Activated CD8-positive, alpha-beta T cell treated with anti-CD3 and anti-CD28 coated beads for 36 hours (primary cell): ENCODE results near the gene CAMK2G. TPM values are rescaled to one million over a fixed set of nuclear protein-coding genes. Genes with fewer than 3 reads are reported as not detected.
"Not testable (repeated sequence)": the region's sequence is repeated elsewhere in the genome, so short reads cannot be mapped to it uniquely, and the experiment has no call there.

Source experiments
- ATAC-seq: fragments of 200-7000 bp; cut with Tn5 transposase; one replicate; pipeline ENCODE4 v1.10.0; 2021; ENCODE audit warnings: mild to moderate bottlenecking, moderate library complexity
- CTCF ChIA-PET: fragments of 350-600 bp; sonication (Branson Sonifier 250); formaldehyde crosslinking; loops from one replicate; lab custom pipeline; 2021; ENCODE audit warnings: antibody characterized with exemption; lab: Charles Lee
- POLR2A ChIA-PET: fragments of 350-600 bp; sonication (Branson Sonifier 250); formaldehyde crosslinking; loops from one replicate; lab custom pipeline; 2021; ENCODE audit warnings: antibody characterized with exemption; lab: Charles Lee
- DNase-seq: peaks from one replicate; pipeline ENCODE4 v3.0.0-alpha.2; 2020
- H3K27ac Mint-ChIP-seq: one replicate; pipeline ENCODE4 v1.8.0; 2021; ENCODE audit warnings: mild to moderate bottlenecking, mixed read lengths
- H3K27me3 Mint-ChIP-seq: one replicate; pipeline ENCODE4 v1.8.0; 2021; ENCODE audit warnings: mixed read lengths
- H3K36me3 Mint-ChIP-seq: one replicate; pipeline ENCODE4 v1.8.0; 2021; ENCODE audit warnings: low read depth, mixed read lengths
- H3K4me1 Mint-ChIP-seq: one replicate; pipeline ENCODE4 v1.8.0; 2021; ENCODE audit warnings: low read depth, mixed read lengths
- H3K4me3 Mint-ChIP-seq: one replicate; pipeline ENCODE4 v1.8.0; 2021; ENCODE audit warnings: mild to moderate bottlenecking, moderate library complexity, mixed read lengths
- H3K9me3 Mint-ChIP-seq: one replicate; pipeline ENCODE4 v1.8.0; 2021; ENCODE audit warnings: mixed read lengths
- intact Hi-C: fragments of 100-400 bp; cut with micrococcal nuclease; formaldehyde crosslinking; loops from one replicate; pipeline ENCODE4 v1.10.0; 2022
- total RNA-seq, 2 experiments: library from RNA; stranded (reverse); gene quantifications; one replicate each; pipeline ENCODE4 v1.2.3, GENCODE V29; 2021
- TF ChIP-seq, protein P1 (sequence below): fragments of 200-600 bp; IDR thresholded peaks from one replicate; pipeline ENCODE4 v1.8.0; 2022; ENCODE audit warnings: antibody characterized with exemption, mild to moderate bottlenecking

The CAMK2G gene
- total RNA-seq, 2 experiments from 2014 or later, result 17.8 to 18.5 TPM

- Mint-ChIP-seq H3K27ac (no peak overlapping the region), H3K9me3 (no peaks in the 10 kb centered on the region), H3K4me1 (peaks cover 2% of the 10 kb centered on the region), H3K36me3 (no peaks in the 10 kb centered on the region), H3K4me3 (no peak overlapping the region), H3K27me3 (peaks cover 9% of the 10 kb centered on the region)
- ATAC-seq (no peak), DNase-seq (no peak)
- intact Hi-C loops, result no loop called here
- ChIA-PET CTCF (interaction anchor here (0.9 to 19.1 kb wide), 5 partner anchors 13 to 189 kb away, joined by 3 to 466 read pairs (median 10); no protein-coding TSS in a partner anchor), POLR2A (no interaction called here)
- TF ChIP-seq, protein P1, sequence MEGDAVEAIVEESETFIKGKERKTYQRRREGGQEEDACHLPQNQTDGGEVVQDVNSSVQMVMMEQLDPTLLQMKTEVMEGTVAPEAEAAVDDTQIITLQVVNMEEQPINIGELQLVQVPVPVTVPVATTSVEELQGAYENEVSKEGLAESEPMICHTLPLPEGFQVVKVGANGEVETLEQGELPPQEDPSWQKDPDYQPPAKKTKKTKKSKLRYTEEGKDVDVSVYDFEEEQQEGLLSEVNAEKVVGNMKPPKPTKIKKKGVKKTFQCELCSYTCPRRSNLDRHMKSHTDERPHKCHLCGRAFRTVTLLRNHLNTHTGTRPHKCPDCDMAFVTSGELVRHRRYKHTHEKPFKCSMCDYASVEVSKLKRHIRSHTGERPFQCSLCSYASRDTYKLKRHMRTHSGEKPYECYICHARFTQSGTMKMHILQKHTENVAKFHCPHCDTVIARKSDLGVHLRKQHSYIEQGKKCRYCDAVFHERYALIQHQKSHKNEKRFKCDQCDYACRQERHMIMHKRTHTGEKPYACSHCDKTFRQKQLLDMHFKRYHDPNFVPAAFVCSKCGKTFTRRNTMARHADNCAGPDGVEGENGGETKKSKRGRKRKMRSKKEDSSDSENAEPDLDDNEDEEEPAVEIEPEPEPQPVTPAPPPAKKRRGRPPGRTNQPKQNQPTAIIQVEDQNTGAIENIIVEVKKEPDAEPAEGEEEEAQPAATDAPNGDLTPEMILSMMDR, result no peak
Observed at GRCh38 chr10:73891540-73891939, 17.2 kb upstream of the CAMK2G start.

GRCh38 chr10:73890830-73891229, 16.5 kb upstream of the CAMK2G start:
- H3K27me3 Mint-ChIP-seq, result not testable (repeated sequence)

DNA sequence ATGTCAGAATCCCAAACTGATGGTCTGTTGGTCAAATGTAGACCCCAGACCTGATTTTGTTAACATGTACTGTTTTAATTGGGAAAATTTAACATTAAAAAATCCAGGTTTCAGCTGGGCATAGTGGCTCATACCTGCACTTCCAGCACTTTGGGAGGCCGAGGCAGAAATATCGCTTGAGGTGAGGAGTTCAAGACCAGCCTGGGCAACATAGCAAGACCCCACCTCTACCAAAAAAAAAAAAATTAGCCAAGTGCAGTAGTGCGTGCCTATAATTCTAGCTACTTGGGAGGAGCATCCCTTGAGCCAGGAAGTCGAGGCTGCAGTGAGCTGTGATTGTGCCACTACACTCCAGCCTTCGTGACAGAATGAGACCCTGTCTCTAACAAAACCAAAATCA, 15.9 kb upstream of the CAMK2G start:
- Mint-ChIP-seq H3K27me3 (peaks cover 9% of the 10 kb centered on the region), H3K27ac (no peak overlapping the region), H3K4me3 (no peak overlapping the region), H3K4me1 (peaks cover 2% of the 10 kb centered on the region), H3K9me3 (no peaks in the 10 kb centered on the region), H3K36me3 (no peaks in the 10 kb centered on the region)
- ATAC-seq (no peak), DNase-seq (no peak)
- CTCF ChIA-PET, result interaction anchor here (1.2 to 19.1 kb wide), 7 partner anchors 12 to 208 kb away, joined by 3 to 466 read pairs (median 5); no protein-coding TSS in a partner anchor
- TF ChIP-seq, protein P1, result no peak
- POLR2A ChIA-PET, result no interaction called here
- intact Hi-C loops, result no loop called here

More at GRCh38 chr10:73890830-73891229, 16.5 kb upstream of the CAMK2G start:
- H3K4me3 Mint-ChIP-seq, intact Hi-C loops, H3K27ac Mint-ChIP-seq, POLR2A ChIA-PET, H3K36me3 Mint-ChIP-seq, ATAC-seq, H3K9me3 Mint-ChIP-seq, DNase-seq, H3K4me1 Mint-ChIP-seq: not testable (repeated sequence)
- CTCF ChIA-PET, result interaction anchor here (0.9 to 19.1 kb wide), 5 partner anchors 12 to 190 kb away, joined by 3 to 466 read pairs (median 10); no protein-coding TSS in a partner anchor

DNA sequence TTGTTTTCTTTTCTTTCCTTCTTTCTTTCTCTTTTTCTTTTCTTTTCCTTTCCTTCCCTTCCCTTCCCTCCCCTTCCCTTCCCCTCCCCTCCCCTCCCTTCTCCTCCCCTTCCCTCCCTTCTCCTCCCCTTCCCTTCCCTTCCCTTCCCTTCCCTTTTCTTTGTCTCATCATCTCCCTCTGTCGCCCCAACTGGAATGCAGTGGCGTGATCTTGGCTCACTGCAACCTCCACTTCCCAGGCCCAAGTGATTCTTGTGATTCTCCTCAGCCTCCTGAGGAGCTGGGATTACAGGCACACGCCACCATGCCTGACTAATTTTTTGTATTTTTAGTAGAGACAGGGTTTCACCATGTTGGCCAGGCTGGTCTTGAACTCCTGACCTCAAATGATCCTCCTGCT, 15.1 kb upstream of the CAMK2G start:
- ChIA-PET POLR2A (interaction anchor here (0.6 kb wide), 1 partner anchor 187 kb away, joined by 3 read pairs; no protein-coding TSS in a partner anchor), CTCF (interaction anchor here (1.2 to 19.1 kb wide), 9 partner anchors 11 to 209 kb away, joined by 3 to 466 read pairs (median 5); no protein-coding TSS in a partner anchor)
- not testable (repeated sequence) for H3K27ac Mint-ChIP-seq, H3K27me3 Mint-ChIP-seq, DNase-seq, H3K4me3 Mint-ChIP-seq, ATAC-seq, H3K9me3 Mint-ChIP-seq, H3K36me3 Mint-ChIP-seq, H3K4me1 Mint-ChIP-seq
- intact Hi-C loops, result loop anchor here (5.0 kb wide), 2 partner anchors 188 to 213 kb away; no protein-coding TSS in a partner anchor

DNA sequence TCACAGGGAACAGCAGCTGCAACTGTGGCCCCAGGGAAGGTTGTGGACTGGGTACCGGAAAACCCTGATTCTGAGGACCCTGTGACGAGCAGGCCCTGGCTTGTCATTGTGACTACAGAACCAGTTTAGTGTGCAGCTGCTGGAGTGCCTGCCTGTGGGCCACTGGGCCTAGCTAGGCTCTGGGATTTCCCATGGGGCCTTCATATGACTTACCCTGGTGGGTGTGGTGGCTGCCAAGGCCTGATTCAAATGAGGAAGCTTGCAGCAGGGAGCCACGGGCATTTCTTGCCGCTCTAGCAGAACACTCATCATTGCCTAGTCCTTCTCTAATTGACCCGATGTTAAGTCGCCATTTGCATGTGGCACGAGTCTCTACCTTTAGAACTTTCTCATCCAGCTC, 14.7 kb upstream of the CAMK2G start:
- TF ChIP-seq, protein P1, result no peak
- DNase-seq, result peak; percentile 69
- H3K36me3 Mint-ChIP-seq, result no peaks in the 10 kb centered on the region
- peaks cover 2% of the 10 kb centered on the region for H3K4me1 Mint-ChIP-seq
- intact Hi-C loops, result loop anchor here (5.0 kb wide), 2 partner anchors 188 to 213 kb away; no protein-coding TSS in a partner anchor
- no peaks in the 10 kb centered on the region for H3K9me3 Mint-ChIP-seq
- H3K27ac Mint-ChIP-seq, result no peak overlapping the region
- no peak overlapping the region for H3K4me3 Mint-ChIP-seq
- ChIA-PET POLR2A (interaction anchor here (1.0 kb wide), 1 partner anchor 22 kb away, joined by 3 read pairs; the partner anchor contains the start of gene PLAU), CTCF (interaction anchor here (0.7 to 19.1 kb wide), 9 partner anchors 10 to 218 kb away, joined by 3 to 466 read pairs (median 5); no protein-coding TSS in a partner anchor)
- H3K27me3 Mint-ChIP-seq, result peaks cover 9% of the 10 kb centered on the region
- peak; percentile 83 for ATAC-seq

DNA sequence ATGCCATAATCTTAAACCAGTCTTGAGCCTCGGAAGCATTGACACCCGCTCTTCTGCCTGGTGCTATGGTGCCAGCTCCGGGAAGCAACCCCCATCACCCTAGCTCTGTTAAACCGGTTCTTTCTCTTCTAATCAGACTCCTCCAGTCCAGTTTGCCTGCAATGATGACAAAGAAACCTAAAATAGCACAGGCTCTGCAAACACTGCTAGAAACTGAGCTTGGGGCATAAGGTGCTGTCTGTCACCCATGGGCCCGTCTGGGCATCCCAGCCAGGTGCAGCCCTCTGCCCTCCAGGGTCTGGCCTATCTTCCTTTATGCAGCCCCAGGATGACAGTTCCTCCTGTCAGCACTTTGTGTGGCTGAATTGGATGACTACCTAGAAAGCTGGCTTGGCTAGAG, 14.2 kb upstream of the CAMK2G start:
- CTCF ChIA-PET, result interaction anchor here (0.7 to 19.1 kb wide), 7 partner anchors 10 to 219 kb away, joined by 3 to 466 read pairs (median 5); no protein-coding TSS in a partner anchor
- Mint-ChIP-seq H3K4me3 (no peak overlapping the region), H3K27ac (no peak overlapping the region), H3K36me3 (no peaks in the 10 kb centered on the region), H3K4me1 (peaks cover 2% of the 10 kb centered on the region), H3K27me3 (peaks cover 8% of the 10 kb centered on the region), H3K9me3 (no peaks in the 10 kb centered on the region)
- DNase-seq (no peak), ATAC-seq (no peak)
- TF ChIP-seq, protein P1, result no peak
- intact Hi-C loops, result loop anchor here (5.0 kb wide), 2 partner anchors 189 to 214 kb away; no protein-coding TSS in a partner anchor
- POLR2A ChIA-PET, result interaction anchor here (0.5 to 1.0 kb wide), 2 partner anchors 22 to 64 kb away, joined by 3 read pairs; partner anchors contain the start of gene PLAU
